ENCODE measurements around the gene GREM2. TPM values are rescaled to one million over a fixed set of nuclear protein-coding genes. Genes with fewer than 3 reads are reported as not detected.
A peak's percentile ranks its signal among the peaks of the same experiment; 100 is the strongest.

GREM2 gene
- total and polyA plus RNA-seq, 2 of the 4 experiments (the other 2 are of a cell fraction) = 3.0 to 14.2 TPM

GRCh38 chr1:240658312-240658960 lies 46.5 kb upstream of the GREM2 start:
- Histone ChIP-seq H4K8ac (ENCODE audit: low read depth in 2 of 2, low read length in 2 of 2) (peak overlapping the region; percentile 85 to 88), H3K4ac (ENCODE audit: low read depth, low read length) (peak overlapping the region; percentile 95), H2AFZ (replicated peaks; ENCODE audit: low read length, poor library complexity) (peak overlapping the region; percentile 84), H4K91ac (ENCODE audit: insufficient read depth, low read depth, low read length) (peak overlapping the region; percentile 85), H2BK120ac (ENCODE audit: low read depth, low read length) (peak overlapping the region; percentile 98), H4K5ac (ENCODE audit: low read depth, low read length) (peak overlapping the region; percentile 44), H3K56ac (ENCODE audit: extremely low read depth, insufficient read depth, low read length) (peak overlapping the region; percentile 86), H3K9ac (ENCODE audit: low read depth, low read length) (peak overlapping the region; percentile 59), H2BK5ac (ENCODE audit: low read depth, low read length, poor library complexity, severe bottlenecking) (peak overlapping the region; percentile 84), H3K14ac (replicated peaks; ENCODE audit: low read depth, low read length) (peak overlapping the region; percentile 95), H3K27me3 (ENCODE audit: control insufficient read depth, insufficient read depth, low read length) (no peaks in the 10 kb centered on the region), H2BK20ac (ENCODE audit: low read depth, low read length) (peak overlapping the region; percentile 98), H3K36me3 (ENCODE audit: control insufficient read depth, insufficient read depth, low read length) (no peaks in the 10 kb centered on the region), H3K4me2 (ENCODE audit: low read depth, low read length) (peak overlapping the region; percentile 77), H3K27ac (ENCODE audit: insufficient read depth, low read length) (peak overlapping the region; percentile 94), H3K79me1 (ENCODE audit: low read depth in 1 of 2, low read length in 2 of 2) (no peaks in the 10 kb centered on the region), H2AK5ac (ENCODE audit: low read depth, low read length) (peak overlapping the region; percentile 80), H3K23ac (ENCODE audit: low read depth, low read length) (peak overlapping the region; percentile 64), H4K20me1 (ENCODE audit: insufficient read depth, low read length) (no peaks in the 10 kb centered on the region), H2BK15ac (ENCODE audit: low read depth, low read length) (peak overlapping the region; percentile 74; the same call in 2 of the 3 replicates), H3K4me1 (ENCODE audit: control insufficient read depth, insufficient read depth, low read length) (peaks cover 5% of the 10 kb centered on the region), H3K4me3 (ENCODE audit: insufficient read depth, low read depth, low read length) (no peak overlapping the region), H3K9me1 (ENCODE audit: insufficient read depth, low read length) (peaks cover 7% of the 10 kb centered on the region), H3K9me3 (ENCODE audit: control insufficient read depth, insufficient read depth, low read length) (no peaks in the 10 kb centered on the region), H2AK9ac (replicated peaks; ENCODE audit: low read depth, low read length, poor library complexity) (peak overlapping the region; percentile 59), H3K18ac (ENCODE audit: low read depth, low read length) (peak overlapping the region; percentile 95)
- dilution Hi-C loops (cut with HindIII; ENCODE audit: low sequenced_read_pairs, unreplicated experiment) = no loop called here
- ChIA-PET POLR2A (ENCODE audit: unreplicated experiment) (no interaction called here), CTCF (interaction anchor here (0.6 to 1.2 kb wide), 3 partner anchors 15 to 52 kb away, joined by 3 to 7 read pairs (median 4); no protein-coding TSS in a partner anchor)
- no TSS peak for BruUV-seq (replicated peaks)
- ATAC-seq (ENCODE audit: low read depth) = peak; percentile 85
- TF ChIP-seq SMC3 (IDR thresholded peaks at IDR 0.05; ENCODE audit: low read depth, low read length) = no peak
- peak; percentile 53 for TF ChIP-seq MAFK (IDR thresholded peaks at IDR 0.05; ENCODE audit: low read depth, low read length)
- TF ChIP-seq FOS (IDR thresholded peaks at IDR 0.05; ENCODE audit: low read depth, low read length) = no peak
- no peak for TF ChIP-seq POLR2A (IDR thresholded peaks at IDR 0.05; ENCODE audit: low read depth, low read length)
- TF ChIP-seq, protein P1, sequence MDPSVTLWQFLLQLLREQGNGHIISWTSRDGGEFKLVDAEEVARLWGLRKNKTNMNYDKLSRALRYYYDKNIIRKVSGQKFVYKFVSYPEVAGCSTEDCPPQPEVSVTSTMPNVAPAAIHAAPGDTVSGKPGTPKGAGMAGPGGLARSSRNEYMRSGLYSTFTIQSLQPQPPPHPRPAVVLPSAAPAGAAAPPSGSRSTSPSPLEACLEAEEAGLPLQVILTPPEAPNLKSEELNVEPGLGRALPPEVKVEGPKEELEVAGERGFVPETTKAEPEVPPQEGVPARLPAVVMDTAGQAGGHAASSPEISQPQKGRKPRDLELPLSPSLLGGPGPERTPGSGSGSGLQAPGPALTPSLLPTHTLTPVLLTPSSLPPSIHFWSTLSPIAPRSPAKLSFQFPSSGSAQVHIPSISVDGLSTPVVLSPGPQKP (IDR thresholded peaks at IDR 0.05; ENCODE audit: borderline replicate concordance, low read depth, low read length) = no peak
- peak; percentile 73 for DNase-seq
- intact Hi-C loops (cut with micrococcal nuclease) = no loop called here
- WGBS, 2 experiments (ENCODE audit: extremely low coverage in 2 of 2, insufficient read length in 1 of 2) = 20% methylated on average over 3 of the region's 12 CpGs; no CpG with 5 or more reads in 1 of the 2 experiments
- in situ Hi-C loops (cut with MboI; ENCODE audit: low sequenced_read_pairs) = no loop called here

Data from IMR-90 (cell line).